SK-N-SH treated with all-trans-retinoic acid at 6 μM for 48 hours (cell line): ENCODE measurements around the gene MYO18A.

Experiments
- ATAC-seq: fragments of 200-7000 bp; cut with Tn5 transposase; 3 replicates; pipeline ENCODE4 v1.9.1; 2020; ENCODE audit warnings: mild to moderate bottlenecking, moderate library complexity
- ARNTL ChIP-seq: fragments of 450-650 bp; formaldehyde crosslinking; IDR thresholded peaks from 2 replicates; pipeline ENCODE4 v1.5.0; 2020; ENCODE audit warnings: low read depth, mild to moderate bottlenecking, moderate library complexity, borderline replicate concordance
- BACH2 ChIP-seq: fragments of 250-450 bp; sonication (Bioruptor Pico); IDR thresholded peaks from 2 replicates; pipeline ENCODE4 v1.9.0; 2021; ENCODE audit warnings: mild to moderate bottlenecking, borderline replicate concordance
- CREB5 ChIP-seq: fragments of 250-450 bp; sonication (Bioruptor Pico); IDR thresholded peaks from 2 replicates; pipeline ENCODE4 v1.5.1; 2020; ENCODE audit warnings: low read depth, mild to moderate bottlenecking, moderate library complexity
- CSDC2 ChIP-seq: fragments of 250-450 bp; sonication (Bioruptor Pico); IDR thresholded peaks from 2 replicates; pipeline ENCODE4 v1.5.0; 2020; ENCODE audit warnings: mild to moderate bottlenecking, moderate library complexity
- GLIS3 ChIP-seq: fragments of 250-450 bp; sonication (Bioruptor Pico); IDR thresholded peaks from 2 replicates; pipeline ENCODE4 v1.5.0; 2020; ENCODE audit warnings: mild to moderate bottlenecking, moderate library complexity
- ISL1 ChIP-seq: fragments of 250-450 bp; sonication (Bioruptor Pico); IDR thresholded peaks from 2 replicates; pipeline ENCODE4 v2.1.2; 2022; ENCODE audit warnings: mild to moderate bottlenecking, moderate library complexity
- OSR1 ChIP-seq: fragments of 250-450 bp; sonication (Bioruptor Pico); IDR thresholded peaks from 2 replicates; pipeline ENCODE4 v1.8.0; 2022; ENCODE audit warnings: moderate library complexity, mild to moderate bottlenecking, inconsistent platforms
- PPARA ChIP-seq: fragments of 250-450 bp; sonication (Bioruptor Pico); IDR thresholded peaks from 2 replicates; pipeline ENCODE4 v1.5.0; 2020; ENCODE audit warnings: mild to moderate bottlenecking, borderline replicate concordance
- RARB ChIP-seq: fragments of 250-450 bp; sonication (Bioruptor Pico); IDR thresholded peaks from 2 replicates; pipeline ENCODE4 v1.8.0; 2021; ENCODE audit warnings: mild to moderate bottlenecking, moderate library complexity
- SNAI2 ChIP-seq: fragments of 250-450 bp; sonication (Bioruptor Pico); IDR thresholded peaks from 2 replicates; pipeline ENCODE4 v1.5.0; 2020; ENCODE audit warnings: mild to moderate bottlenecking, moderate library complexity
- TOX ChIP-seq: fragments of 250-450 bp; sonication (Bioruptor Pico); IDR thresholded peaks from 2 replicates; pipeline ENCODE4 v1.8.0; 2021; ENCODE audit warnings: mild to moderate bottlenecking, moderate library complexity, borderline replicate concordance
- TSHZ2 ChIP-seq: fragments of 250-450 bp; sonication (Bioruptor Pico); IDR thresholded peaks from 2 replicates; pipeline ENCODE4 v1.5.0; 2020; ENCODE audit warnings: mild to moderate bottlenecking, moderate library complexity
- ZC3H10 ChIP-seq: fragments of 250-450 bp; sonication (Bioruptor Pico); IDR thresholded peaks from 2 replicates; pipeline ENCODE4 v1.5.1; 2021; ENCODE audit warnings: mild to moderate bottlenecking, moderate library complexity
- ZFP3 ChIP-seq: fragments of 250-450 bp; sonication (Bioruptor Pico); IDR thresholded peaks from 2 replicates; pipeline ENCODE4 v1.5.0; 2020; ENCODE audit warnings: mild to moderate bottlenecking, moderate library complexity
- ZFP30 ChIP-seq: fragments of 450-650 bp; formaldehyde crosslinking; IDR thresholded peaks from 2 replicates; pipeline ENCODE4 v1.5.0; 2022; ENCODE audit warnings: mild to moderate bottlenecking, moderate library complexity
- ZNF565 ChIP-seq: fragments of 450-650 bp; formaldehyde crosslinking; conservative IDR thresholded peaks from 2 replicates; pipeline ENCODE4 v1.5.0; 2020; ENCODE audit warnings: low read depth, mild to moderate bottlenecking, moderate library complexity
- ZNF70 ChIP-seq: fragments of 450-650 bp; formaldehyde crosslinking; IDR thresholded peaks from 2 replicates; pipeline ENCODE4 v1.5.0; 2020; ENCODE audit warnings: mild to moderate bottlenecking, moderate library complexity
- ZNF8 ChIP-seq: fragments of 450-650 bp; formaldehyde crosslinking; IDR thresholded peaks from 2 replicates; pipeline ENCODE4 v1.5.0; 2020; ENCODE audit warnings: mild to moderate bottlenecking, moderate library complexity
- TF ChIP-seq, protein P1 (sequence below): fragments of 250-450 bp; sonication (Bioruptor Pico); IDR thresholded peaks from 2 replicates; pipeline ENCODE4 v1.5.1; 2021; ENCODE audit warnings: mild to moderate bottlenecking, moderate library complexity

The MYO18A gene

GRCh38 chr17:29093090-29093871, 86.9 kb downstream of the MYO18A start (continued):
- no peak for TF ChIP-seq SNAI2 (CRISPR knock-in tag)
- TF ChIP-seq, all 23 proteins: peak for 0

- TF ChIP-seq TSHZ2 (CRISPR knock-in tag) (no peak), PPARA (CRISPR knock-in tag) (no peak), ZFP30 (CRISPR knock-in tag) (no peak), TOX (CRISPR knock-in tag) (no peak)
- ATAC-seq = no peak
These were observed 88.5 kb downstream of the MYO18A start for GRCh38 chr17:29091606-29092289.

GRCh38 chr17:29090750-29091605, 89.2 kb downstream of the MYO18A start:
- no peak for ATAC-seq
- TF ChIP-seq TSHZ2 (CRISPR knock-in tag) (no peak), ARNTL (CRISPR knock-in tag) (no peak), CREB5 (CRISPR knock-in tag) (no peak), ZFP3 (CRISPR knock-in tag) (no peak), TOX (CRISPR knock-in tag) (no peak), ISL1 (CRISPR knock-in tag) (no peak), ZC3H10 (CRISPR knock-in tag) (no peak), RARB (CRISPR knock-in tag) (no peak), ZNF565 (CRISPR knock-in tag) (no peak), CSDC2 (CRISPR knock-in tag) (no peak), ZFP30 (CRISPR knock-in tag) (no peak), GLIS3 (CRISPR knock-in tag) (no peak), OSR1 (CRISPR knock-in tag) (no peak), SNAI2 (CRISPR knock-in tag) (no peak)
- TF ChIP-seq, protein P1, sequence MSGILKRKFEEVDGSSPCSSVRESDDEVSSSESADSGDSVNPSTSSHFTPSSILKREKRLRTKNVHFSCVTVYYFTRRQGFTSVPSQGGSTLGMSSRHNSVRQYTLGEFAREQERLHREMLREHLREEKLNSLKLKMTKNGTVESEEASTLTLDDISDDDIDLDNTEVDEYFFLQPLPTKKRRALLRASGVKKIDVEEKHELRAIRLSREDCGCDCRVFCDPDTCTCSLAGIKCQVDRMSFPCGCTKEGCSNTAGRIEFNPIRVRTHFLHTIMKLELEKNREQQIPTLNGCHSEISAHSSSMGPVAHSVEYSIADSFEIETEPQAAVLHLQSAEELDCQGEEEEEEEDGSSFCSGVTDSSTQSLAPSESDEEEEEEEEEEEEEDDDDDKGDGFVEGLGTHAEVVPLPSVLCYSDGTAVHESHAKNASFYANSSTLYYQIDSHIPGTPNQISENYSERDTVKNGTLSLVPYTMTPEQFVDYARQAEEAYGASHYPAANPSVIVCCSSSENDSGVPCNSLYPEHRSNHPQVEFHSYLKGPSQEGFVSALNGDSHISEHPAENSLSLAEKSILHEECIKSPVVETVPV = no peak

GRCh38 chr17:29090108-29090507, 90.1 kb downstream of the MYO18A start:
- no peak for ATAC-seq
- TF ChIP-seq BACH2 (CRISPR knock-in tag) = no peak
- TF ChIP-seq TOX (CRISPR knock-in tag) = no peak
- no peak for TF ChIP-seq ARNTL (CRISPR knock-in tag)
- TF ChIP-seq, protein P1 = no peak
- TF ChIP-seq TSHZ2 (CRISPR knock-in tag) = no peak
- TF ChIP-seq ZFP3 (CRISPR knock-in tag) = no peak
- TF ChIP-seq CSDC2 (CRISPR knock-in tag) = no peak
- no peak for TF ChIP-seq RARB (CRISPR knock-in tag)
- TF ChIP-seq ZNF70 (CRISPR knock-in tag) = no peak
- TF ChIP-seq SNAI2 (CRISPR knock-in tag) = no peak
- no peak for TF ChIP-seq ZNF8
